Stimulated activated CD4-positive, alpha-beta T cell treated with anti-CD3 and anti-CD28 coated beads, Interleukin-2, amount 100 ng/mL, for 48 hours (primary cell): Measurements from ENCODE around the gene OLFM2.

Source experiments
- DNase-seq, 2 donors: peaks; one replicate each; pipeline ENCODE4 v3.0.0-alpha.2; 2020

Gene OLFM2

GRCh38 chr19:9903336-9903735, 33.0 kb downstream of the OLFM2 start:
- no peak for DNase-seq

GRCh38 chr19:9901642-9902041, 34.7 kb downstream of the OLFM2 start:
- DNase-seq: no peak

- DNase-seq: no peak
Measured at GRCh38 chr19:9901020-9901419, 35.3 kb downstream of the OLFM2 start.

GRCh38 chr19:9891609-9892373, 44.5 kb downstream of the OLFM2 start:
- DNase-seq: no peak

GRCh38 chr19:9885077-9885552, 51.2 kb downstream of the OLFM2 start:
- no peak for DNase-seq

- DNase-seq: no peak
Measured at GRCh38 chr19:9883764-9884163, 52.6 kb downstream of the OLFM2 start.

GRCh38 chr19:9883231-9883758, 53.0 kb downstream of the OLFM2 start:
- no peak for DNase-seq

- DNase-seq: no peak
Measured at GRCh38 chr19:9881720-9882119, 54.6 kb downstream of the OLFM2 start.

- no peak for DNase-seq
Measured at GRCh38 chr19:9878511-9879196, 57.7 kb downstream of the OLFM2 start.

- no peak for DNase-seq
Measured at GRCh38 chr19:9877780-9878510, 58.4 kb downstream of the OLFM2 start.

- no peak for DNase-seq
Measured at GRCh38 chr19:9875796-9876195, 60.5 kb downstream of the OLFM2 start.

GRCh38 chr19:9875031-9875627, 61.2 kb downstream of the OLFM2 start:
- DNase-seq: no peak

GRCh38 chr19:9872618-9873242, 63.6 kb downstream of the OLFM2 start:
- DNase-seq: no peak

- no peak for DNase-seq
Measured at GRCh38 chr19:9871626-9872338, 64.5 kb downstream of the OLFM2 start.

GRCh38 chr19:9868983-9869617, 67.2 kb downstream of the OLFM2 start:
- no peak for DNase-seq

- DNase-seq: no peak
Measured at GRCh38 chr19:9865732-9866501, 70.4 kb downstream of the OLFM2 start.

GRCh38 chr19:9863759-9864158, 72.6 kb downstream of the OLFM2 start:
- no peak for DNase-seq

GRCh38 chr19:9862938-9863337, 73.4 kb downstream of the OLFM2 start:
- no peak for DNase-seq

GRCh38 chr19:9861503-9861902, 74.8 kb downstream of the OLFM2 start:
- DNase-seq: no peak

GRCh38 chr19:9860407-9860806, 75.9 kb downstream of the OLFM2 start:
- DNase-seq: no peak

- no peak for DNase-seq
Measured at GRCh38 chr19:9858766-9859165, 77.5 kb downstream of the OLFM2 start.
